Thyroid gland (tissue), 4 donors: ENCODE measurements around the gene CIAO2B. TPM values are rescaled to one million over a fixed set of nuclear protein-coding genes. Genes with fewer than 3 reads are reported as not detected.

Experiments
- DNase-seq, 2 donors: peaks; one replicate each; pipeline ENCODE4 v3.0.0-alpha.2; 2019
- H3K27ac ChIP-seq, 3 donors: fragments of 200-600 bp; sonication (generic); 1 replicate in 2 of 3; 2 replicates in 1 of 3; pipeline ENCODE4 v1.5.1; 2016 to 2019; ENCODE audit warnings: mild to moderate bottlenecking in 1 of 3, moderate library complexity in 1 of 3
- H3K27me3 ChIP-seq: fragments of 200-600 bp; sonication (generic); one replicate; pipeline ENCODE4 v1.5.1; 2019
- H3K36me3 ChIP-seq, 2 donors: fragments of 200-600 bp; sonication (generic); one replicate each; pipeline ENCODE4 v1.5.1; 2016 to 2019
- H3K4me1 ChIP-seq, 2 donors: fragments of 200-600 bp; sonication (generic); one replicate each; pipeline ENCODE4 v1.5.1; 2017 to 2019
- H3K4me3 ChIP-seq, 3 donors: fragments of 200-600 bp; sonication (generic); replicated peaks in 1 of 3; 1 replicate in 2 of 3; 2 replicates in 1 of 3; pipeline ENCODE4 v1.5.1; 2016; ENCODE audit warnings: mild to moderate bottlenecking in 1 of 3
- H3K9me3 ChIP-seq: fragments of 200-600 bp; sonication (generic); one replicate; pipeline ENCODE4 v1.5.1; 2017
- CTCF ChIP-seq, 6 experiments: fragments of 200-600 bp in 3 of 6; fragments of 450-650 bp in 3 of 6; sonication (generic) in 3 of 6; IDR thresholded peaks; one replicate each; pipeline ENCODE4 v1.5.1; 2016 to 2019; ENCODE audit warnings: antibody characterized with exemption in 6 of 6, mild to moderate bottlenecking in 2 of 6, inconsistent platforms in 1 of 6, moderate library complexity in 1 of 6
- POLR2A ChIP-seq, 2 donors: fragments of 450-650 bp; IDR thresholded peaks; one replicate each; pipeline ENCODE4 v1.6.1; 2017; ENCODE audit warnings: antibody characterized with exemption in 2 of 2, mild to moderate bottlenecking in 2 of 2, moderate library complexity in 1 of 2
- WGBS, 2 donors: methylation state at CpG; one replicate each; pipeline ENCODE4 v1.1.5; 2017; 5-methylcytosine and 5-hydroxymethylcytosine counted together
- intact Hi-C: fragments of 100-400 bp; cut with DNase I; formaldehyde crosslinking; loops from one replicate; pipeline ENCODE4 v1.15.1; 2023
- total RNA-seq, 4 donors: library from RNA; depleted of rRNA; stranded (reverse); fragments of >200 nt; gene quantifications; one replicate each; pipeline ENCODE4 v1.2.3, GENCODE V29; 2016

Gene CIAO2B
- total RNA-seq, 4 donors from 2014 or later: 29.4 to 113 (median 48.3) TPM

- intact Hi-C loops: no loop called here
- no peaks in the 10 kb centered on the region for H3K36me3 ChIP-seq
- H3K27me3 ChIP-seq: no peaks in the 10 kb centered on the region
- no peak overlapping the region for H3K4me3 ChIP-seq
- H3K27ac ChIP-seq: peak overlapping the region in 2 of 3 donors; percentile 89 to 98
- TF ChIP-seq CTCF (IDR thresholded peaks at IDR 0.05) (no peak), POLR2A (IDR thresholded peaks at IDR 0.05) (no peak)
- no peak for DNase-seq
- 84 to 85% methylated on average over 2 to 7 of the region's 7 CpGs for WGBS, 2 donors
- H3K9me3 ChIP-seq: no peaks in the 10 kb centered on the region
- peaks cover 29 to 41% of the 10 kb centered on the region in 2 donors for H3K4me1 ChIP-seq
Measured at GRCh38 chr16:66906916-66907836, 27.0 kb downstream of the CIAO2B start.

GRCh38 chr16:66905633-66906539, 28.3 kb downstream of the CIAO2B start:
- Histone ChIP-seq H3K27ac (peak overlapping the region; percentile 67 to 98 (median 89)), H3K36me3 (no peaks in the 10 kb centered on the region), H3K4me3 (no peak overlapping the region), H3K27me3 (no peaks in the 10 kb centered on the region), H3K4me1 (peaks cover 41 to 54% of the 10 kb centered on the region in 2 donors), H3K9me3 (no peaks in the 10 kb centered on the region)
- TF ChIP-seq CTCF (IDR thresholded peaks at IDR 0.05) (no peak), POLR2A (IDR thresholded peaks at IDR 0.05) (peak in 1 of 2 donors; percentile 14)
- peak; percentile 86 to 88 for DNase-seq
- intact Hi-C loops: no loop called here
- 64 to 67% methylated on average over 11 of the region's 11 CpGs for WGBS, 2 donors

DNA sequence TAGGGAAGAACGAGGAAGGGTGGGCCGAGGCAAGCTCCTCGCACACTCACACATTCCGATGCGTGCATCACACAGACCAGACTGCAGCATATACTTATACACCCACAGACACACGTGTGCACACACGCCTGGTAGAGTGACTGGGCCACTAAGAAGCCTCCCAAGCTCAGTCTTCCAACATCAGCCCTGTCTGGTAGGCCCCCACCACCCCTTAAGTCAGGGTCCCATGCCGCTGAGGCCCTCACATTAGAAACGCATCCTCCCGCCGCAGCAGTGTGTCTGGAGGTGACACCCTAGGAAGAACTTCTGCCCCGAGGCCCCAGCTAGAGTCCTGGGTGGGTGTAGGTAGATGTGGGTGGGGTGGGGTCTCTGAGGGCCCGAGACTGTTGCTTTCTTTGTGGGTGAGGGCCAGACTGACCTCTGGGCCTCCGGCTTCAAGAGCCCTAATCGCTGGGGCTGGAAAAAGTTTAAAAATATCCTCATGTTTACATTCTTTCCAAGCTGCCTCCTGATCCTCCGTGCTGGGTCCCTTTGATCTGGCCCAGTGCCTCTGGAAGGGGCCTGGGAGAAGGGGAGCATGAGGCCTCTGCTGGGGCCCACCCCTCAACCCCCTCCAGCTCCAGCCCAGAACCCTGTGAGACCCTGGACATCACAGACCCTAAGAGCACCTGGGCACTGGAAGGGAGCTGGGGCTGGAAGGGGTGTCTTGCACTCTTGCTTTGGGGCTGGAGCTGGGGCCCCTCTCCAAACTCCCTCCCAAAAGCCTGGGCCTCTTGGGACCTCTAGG, 29.2 kb downstream of the CIAO2B start:
- Histone ChIP-seq H3K4me3 (no peak overlapping the region), H3K9me3 (no peaks in the 10 kb centered on the region), H3K4me1 (peaks cover 49 to 62% of the 10 kb centered on the region in 2 donors), H3K27me3 (no peaks in the 10 kb centered on the region), H3K27ac (peak overlapping the region; percentile 67 to 98 (median 89)), H3K36me3 (no peaks in the 10 kb centered on the region)
- intact Hi-C loops: no loop called here
- TF ChIP-seq CTCF (IDR thresholded peaks at IDR 0.05) (no peak), POLR2A (IDR thresholded peaks at IDR 0.05) (no peak)
- 54 to 61% methylated on average over 10 to 15 of the region's 16 CpGs for WGBS, 2 donors
- DNase-seq: peak in 1 of 2 donors; percentile 53

GRCh38 chr16:66904428-66904845, 29.8 kb downstream of the CIAO2B start:
- no peaks in the 10 kb centered on the region for H3K9me3 ChIP-seq
- H3K4me3 ChIP-seq: no peak overlapping the region
- TF ChIP-seq CTCF (IDR thresholded peaks at IDR 0.05) (no peak), POLR2A (IDR thresholded peaks at IDR 0.05) (no peak)
- intact Hi-C loops: no loop called here
- DNase-seq: no peak
- peak overlapping the region; percentile 67 to 98 (median 89) for H3K27ac ChIP-seq
- H3K4me1 ChIP-seq: peaks cover 55 to 68% of the 10 kb centered on the region in 2 donors
- WGBS, 2 donors: 90 to 92% methylated on average over 12 to 13 of the region's 13 CpGs
- H3K27me3 ChIP-seq: no peaks in the 10 kb centered on the region
- no peaks in the 10 kb centered on the region for H3K36me3 ChIP-seq
